Right atrium auricular region (tissue), 2 donors: ENCODE results near the gene SYAP1. TPM values are rescaled to one million over a fixed set of nuclear protein-coding genes. Genes with fewer than 3 reads are reported as not detected.
"Not testable (repeated sequence)": the region's sequence is repeated elsewhere in the genome, so short reads cannot be mapped to it uniquely, and the experiment has no call there.

Source experiments
- DNase-seq: peaks from one replicate; pipeline ENCODE4 v3.0.0-alpha.2; 2019; ENCODE audit warnings: low spot score
- H3K27ac ChIP-seq, 2 donors: fragments of 200-600 bp; sonication (generic); 1 replicate in 1 of 2; 2 replicates in 1 of 2; pipeline ENCODE4 v1.5.1; 2016 to 2019
- H3K27me3 ChIP-seq, 2 donors: fragments of 200-600 bp; sonication (generic); one replicate each; pipeline versions ENCODE4 v1.5.1 to v1.6.0; 2017 to 2019
- H3K36me3 ChIP-seq: fragments of 200-600 bp; sonication (generic); one replicate; pipeline ENCODE4 v1.5.1; 2016
- H3K4me1 ChIP-seq, 2 donors: fragments of 200-600 bp; sonication (generic); one replicate each; pipeline versions ENCODE4 v1.5.1 to v1.6.0; 2017 to 2019
- H3K4me3 ChIP-seq, 2 donors: fragments of 200-600 bp; sonication (generic); 1 replicate in 1 of 2; 2 replicates in 1 of 2; pipeline ENCODE4 v1.5.1; 2017 to 2019; ENCODE audit warnings: mild to moderate bottlenecking in 1 of 2, moderate library complexity in 1 of 2
- H3K9me3 ChIP-seq, 2 donors: fragments of 200-600 bp; sonication (generic); one replicate each; pipeline ENCODE4 v1.5.1; 2019
- CTCF ChIP-seq, 2 donors: fragments of 200-600 bp; sonication (generic); IDR thresholded peaks; one replicate each; pipeline ENCODE4 v1.5.1; 2019; ENCODE audit warnings: antibody characterized with exemption in 2 of 2
- total RNA-seq, 2 donors: library from RNA; depleted of rRNA; stranded (reverse); fragments of >200 nt; gene quantifications; one replicate each; pipeline ENCODE4 v1.1.0, GENCODE V29; 2016

Gene SYAP1
- total RNA-seq, 2 donors from 2014 or later: 16.9 to 17.6 TPM

DNA sequence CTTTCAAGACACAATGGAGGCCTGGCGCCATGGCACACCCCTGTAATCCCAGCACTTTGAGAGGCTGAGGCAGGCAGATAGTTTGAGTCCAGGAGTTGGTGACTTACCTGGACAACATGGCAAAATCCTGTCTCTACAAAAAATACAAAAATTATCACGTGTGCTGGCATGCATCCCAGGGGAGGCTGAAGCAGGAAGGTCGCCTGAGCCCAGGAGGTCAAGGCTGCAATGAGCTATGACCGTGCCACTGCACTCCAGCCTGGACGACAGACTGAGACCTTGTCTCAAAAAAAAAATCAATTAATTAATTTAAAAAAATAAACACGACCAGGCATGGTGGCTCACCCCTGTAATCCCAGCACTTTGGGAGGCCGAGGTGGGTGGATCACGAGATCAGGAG is 4.9 kb upstream of the SYAP1 start:
- Histone ChIP-seq H3K27ac (no peak overlapping the region), H3K4me3 (no peak overlapping the region), H3K36me3 (no peaks in the 10 kb centered on the region), H3K9me3 (no peaks in the 10 kb centered on the region), H3K27me3 (peaks cover 0 to 6% of the 10 kb centered on the region in 2 donors), H3K4me1 (peaks cover 0 to 12% of the 10 kb centered on the region in 2 donors)
- TF ChIP-seq CTCF (IDR thresholded peaks at IDR 0.05): no peak
- no peak for DNase-seq

DNA sequence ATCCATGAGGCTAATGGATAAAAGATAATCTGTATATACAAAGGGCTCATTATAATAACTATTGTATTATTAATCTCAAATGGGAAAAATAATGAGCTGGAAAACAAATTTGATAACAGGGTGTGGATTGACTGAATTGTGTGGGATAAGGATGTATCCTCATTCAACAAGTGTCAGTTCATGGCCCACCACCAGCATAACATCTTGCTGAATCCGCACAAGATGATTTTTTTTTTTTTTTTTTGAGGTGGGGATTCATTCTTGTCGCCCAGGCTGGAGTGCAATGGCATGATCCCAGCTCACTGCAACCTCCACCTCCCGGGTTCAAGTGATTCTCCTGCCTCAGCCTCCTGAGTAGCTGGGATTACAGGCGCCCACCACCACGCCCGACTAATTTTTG is 3.8 kb upstream of the SYAP1 start:
- H3K36me3 ChIP-seq, DNase-seq, H3K27me3 ChIP-seq, H3K27ac ChIP-seq, H3K4me3 ChIP-seq, H3K9me3 ChIP-seq: not testable (repeated sequence)
- peaks cover 0 to 18% of the 10 kb centered on the region in 2 donors for H3K4me1 ChIP-seq

- not testable (repeated sequence) for DNase-seq, H3K27me3 ChIP-seq, H3K36me3 ChIP-seq, H3K4me3 ChIP-seq, H3K27ac ChIP-seq, H3K9me3 ChIP-seq
- H3K4me1 ChIP-seq: peaks cover 0 to 26% of the 10 kb centered on the region in 2 donors
Observed at GRCh38 chrX:16716451-16716850, 3.0 kb upstream of the SYAP1 start.

- DNase-seq: no peak
- Histone ChIP-seq H3K4me1 (peaks cover 0 to 19% of the 10 kb centered on the region in 2 donors), H3K36me3 (no peaks in the 10 kb centered on the region), H3K27ac (peak overlapping the region; percentile 90 to 92), H3K4me3 (peak overlapping the region; percentile 77 to 83), H3K9me3 (no peaks in the 10 kb centered on the region), H3K27me3 (no peaks in the 10 kb centered on the region)
- TF ChIP-seq CTCF (IDR thresholded peaks at IDR 0.05): no peak
Observed at GRCh38 chrX:16718824-16719333, 533 bp upstream of the SYAP1 start.

DNA sequence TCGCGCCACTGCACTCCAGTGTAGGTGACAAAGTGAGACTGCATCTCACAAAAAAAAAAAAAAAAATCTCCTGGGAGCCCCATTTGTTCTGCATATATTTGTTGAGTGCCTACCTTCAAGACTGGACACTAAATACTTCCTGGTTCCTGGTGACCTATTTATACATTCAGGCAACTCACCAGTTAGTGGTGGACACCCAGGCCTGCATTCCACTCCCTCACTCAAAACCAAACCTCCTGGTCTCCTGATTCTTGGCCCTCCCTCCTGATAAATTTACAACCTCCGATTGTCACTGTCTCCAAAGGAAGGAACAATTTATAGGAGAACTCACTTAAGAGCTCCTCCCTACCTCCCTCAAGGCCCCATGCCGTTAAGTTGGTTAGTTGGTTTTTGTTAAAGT is 3.1 kb downstream of the SYAP1 start:
- peaks cover 0 to 19% of the 10 kb centered on the region in 2 donors for H3K4me1 ChIP-seq
- no peak for DNase-seq
- no peaks in the 10 kb centered on the region for H3K36me3 ChIP-seq
- TF ChIP-seq CTCF (IDR thresholded peaks at IDR 0.05): no peak
- H3K27me3 ChIP-seq: no peaks in the 10 kb centered on the region
- no peaks in the 10 kb centered on the region for H3K9me3 ChIP-seq
- no peak overlapping the region for H3K27ac ChIP-seq
- no peak overlapping the region for H3K4me3 ChIP-seq

DNA sequence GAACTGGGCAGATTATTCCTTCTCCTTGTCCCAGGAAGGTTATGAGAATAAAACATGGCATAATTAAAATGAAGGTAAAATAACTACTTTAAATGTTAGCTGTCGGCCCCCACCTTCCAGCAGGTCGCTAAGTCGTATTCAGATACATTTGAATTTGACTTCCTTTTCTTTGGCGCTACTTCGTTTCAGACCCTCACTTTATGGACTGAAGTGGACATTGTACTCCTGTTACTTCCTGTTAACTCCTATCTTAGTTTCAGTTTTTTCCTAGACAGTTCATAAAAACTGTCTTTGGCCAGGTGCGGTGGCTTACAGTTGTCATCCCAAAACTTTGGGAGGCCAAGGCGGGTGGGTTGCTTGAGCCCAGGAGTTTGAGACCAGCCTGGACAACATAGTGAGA is 5.7 kb downstream of the SYAP1 start:
- Histone ChIP-seq H3K4me3 (no peak overlapping the region), H3K4me1 (peaks cover 0 to 13% of the 10 kb centered on the region in 2 donors), H3K9me3 (no peaks in the 10 kb centered on the region), H3K27me3 (no peaks in the 10 kb centered on the region), H3K36me3 (no peaks in the 10 kb centered on the region), H3K27ac (no peak overlapping the region)
- no peak for DNase-seq
- no peak for TF ChIP-seq CTCF (IDR thresholded peaks at IDR 0.05)

DNA sequence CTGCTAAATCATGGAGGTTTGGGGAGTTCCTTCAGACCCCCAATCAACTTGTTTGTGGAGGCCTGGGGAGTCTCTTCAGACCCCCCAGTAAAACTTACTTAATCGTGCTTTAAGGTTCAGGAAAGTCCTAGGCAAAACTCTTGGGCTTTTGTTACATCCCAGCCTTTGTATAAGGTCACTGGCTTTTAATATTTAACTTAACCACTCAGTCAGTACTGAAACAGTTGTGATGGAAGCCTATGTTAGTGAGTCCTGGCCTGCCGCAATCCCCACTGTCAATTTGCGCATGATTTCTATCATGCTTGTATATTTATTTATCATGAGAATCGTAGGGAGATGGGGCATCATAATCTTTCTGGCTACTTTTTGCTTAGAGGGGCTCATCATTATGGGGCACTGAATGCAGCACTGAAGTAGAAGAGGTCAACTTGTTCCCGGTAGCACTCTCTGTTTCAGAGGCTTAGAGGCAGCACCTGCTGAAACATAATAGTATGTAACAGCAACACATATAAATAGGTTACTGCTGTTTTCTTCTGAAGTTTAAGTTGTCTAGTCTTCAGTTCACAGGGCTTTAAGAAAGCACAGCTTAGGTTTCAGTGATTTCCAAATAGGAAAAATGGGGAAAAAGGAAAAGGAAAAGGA is 7.1 kb downstream of the SYAP1 start:
- H3K9me3 ChIP-seq, H3K4me1 ChIP-seq, H3K27ac ChIP-seq, H3K36me3 ChIP-seq, H3K4me3 ChIP-seq, DNase-seq, H3K27me3 ChIP-seq: not testable (repeated sequence)
